Astrocyte of the spinal cord (primary cell): ENCODE data around the gene OR8S1.
"Not testable (repeated sequence)": the region's sequence is repeated elsewhere in the genome, so short reads cannot be mapped to it uniquely, and the experiment has no call there.

ENCODE experiments used
- DNase-seq: peaks from one replicate; pipeline ENCODE4 v3.0.0; 2011; ENCODE audit warnings: low read depth, low spot score
- H3K4me3 ChIP-seq: 2 replicates; pipeline ENCODE4 v1.5.1; 2011; ENCODE audit warnings: low read depth, mild to moderate bottlenecking, low read length, moderate library complexity
- in situ Hi-C: cut with HindIII; loops from 2 replicates; pipeline ENCODE4 v1.10.0; 2017; ENCODE audit warnings: low sequenced_read_pairs
- TF ChIP-seq, protein P1 (sequence below): IDR thresholded peaks from 2 replicates; pipeline ENCODE4 v1.5.1; 2012; ENCODE audit warnings: low read depth, mild to moderate bottlenecking, low read length, inconsistent platforms

Gene OR8S1

DNA sequence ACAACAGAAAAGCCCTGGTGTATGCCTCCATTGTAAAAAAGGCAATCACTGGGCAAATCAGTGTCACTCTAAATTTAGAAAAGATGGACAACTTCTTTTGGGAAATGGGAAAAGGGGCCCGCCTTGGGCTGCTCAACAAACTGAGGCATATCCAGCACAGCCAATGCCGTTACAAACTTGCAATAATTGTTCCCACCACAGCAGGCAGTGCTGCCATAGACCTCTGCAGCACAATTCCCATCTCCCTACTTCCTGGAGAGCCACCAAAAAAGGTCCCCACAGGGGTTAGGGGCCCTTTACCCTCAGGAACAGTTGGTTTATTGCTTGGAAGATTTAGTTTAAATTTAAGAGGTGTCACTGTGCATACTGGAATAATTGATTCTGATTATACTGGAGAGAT is 16.4 kb upstream of the OR8S1 start:
- H3K4me3 ChIP-seq, result no peak overlapping the region
- TF ChIP-seq, protein P1, sequence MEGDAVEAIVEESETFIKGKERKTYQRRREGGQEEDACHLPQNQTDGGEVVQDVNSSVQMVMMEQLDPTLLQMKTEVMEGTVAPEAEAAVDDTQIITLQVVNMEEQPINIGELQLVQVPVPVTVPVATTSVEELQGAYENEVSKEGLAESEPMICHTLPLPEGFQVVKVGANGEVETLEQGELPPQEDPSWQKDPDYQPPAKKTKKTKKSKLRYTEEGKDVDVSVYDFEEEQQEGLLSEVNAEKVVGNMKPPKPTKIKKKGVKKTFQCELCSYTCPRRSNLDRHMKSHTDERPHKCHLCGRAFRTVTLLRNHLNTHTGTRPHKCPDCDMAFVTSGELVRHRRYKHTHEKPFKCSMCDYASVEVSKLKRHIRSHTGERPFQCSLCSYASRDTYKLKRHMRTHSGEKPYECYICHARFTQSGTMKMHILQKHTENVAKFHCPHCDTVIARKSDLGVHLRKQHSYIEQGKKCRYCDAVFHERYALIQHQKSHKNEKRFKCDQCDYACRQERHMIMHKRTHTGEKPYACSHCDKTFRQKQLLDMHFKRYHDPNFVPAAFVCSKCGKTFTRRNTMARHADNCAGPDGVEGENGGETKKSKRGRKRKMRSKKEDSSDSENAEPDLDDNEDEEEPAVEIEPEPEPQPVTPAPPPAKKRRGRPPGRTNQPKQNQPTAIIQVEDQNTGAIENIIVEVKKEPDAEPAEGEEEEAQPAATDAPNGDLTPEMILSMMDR, result no peak
- DNase-seq, result no peak
- in situ Hi-C loops, result no loop called here

DNA sequence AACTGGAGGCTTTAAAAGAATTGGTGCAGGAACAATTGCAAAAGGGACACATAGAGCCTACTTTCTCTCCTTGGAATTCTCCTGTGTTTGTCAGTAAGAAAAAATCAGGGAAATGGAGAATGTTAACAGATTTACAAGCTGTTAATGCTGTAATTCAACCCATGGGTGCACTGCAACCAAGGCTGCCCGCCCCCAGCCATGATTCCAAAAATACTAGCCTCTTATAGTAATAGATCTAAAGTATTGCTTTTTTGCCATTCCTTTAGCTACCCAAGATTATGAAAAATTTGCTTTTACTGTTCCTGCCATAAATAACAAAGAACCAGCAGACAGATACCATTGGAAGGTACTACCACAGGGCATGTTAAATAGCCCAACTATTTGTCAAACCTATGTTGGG is 15.3 kb upstream of the OR8S1 start:
- no peak overlapping the region for H3K4me3 ChIP-seq
- TF ChIP-seq, protein P1, result no peak
- no peak for DNase-seq
- in situ Hi-C loops, result no loop called here

DNA sequence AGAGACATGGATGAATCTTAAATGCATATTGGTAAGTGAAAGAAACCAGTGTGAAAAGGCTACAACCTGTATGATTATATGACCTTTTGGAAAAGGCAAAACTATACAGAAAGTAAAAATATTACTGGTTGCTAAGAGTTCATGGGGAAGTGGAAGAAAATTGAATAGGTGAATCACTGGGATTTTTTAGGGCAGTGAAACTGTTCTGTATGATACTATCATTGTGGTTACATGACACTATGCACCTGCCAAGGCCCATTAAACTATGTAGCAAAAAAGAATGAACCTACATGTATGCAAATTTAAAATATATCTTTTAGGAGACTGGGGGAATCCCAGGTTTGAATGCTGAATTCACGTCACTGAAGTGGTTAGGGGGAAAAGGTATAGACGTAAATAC is 12.6 kb upstream of the OR8S1 start:
- in situ Hi-C loops, result no loop called here
- no peak for DNase-seq
- no peak overlapping the region for H3K4me3 ChIP-seq
- TF ChIP-seq, protein P1, result no peak

DNA sequence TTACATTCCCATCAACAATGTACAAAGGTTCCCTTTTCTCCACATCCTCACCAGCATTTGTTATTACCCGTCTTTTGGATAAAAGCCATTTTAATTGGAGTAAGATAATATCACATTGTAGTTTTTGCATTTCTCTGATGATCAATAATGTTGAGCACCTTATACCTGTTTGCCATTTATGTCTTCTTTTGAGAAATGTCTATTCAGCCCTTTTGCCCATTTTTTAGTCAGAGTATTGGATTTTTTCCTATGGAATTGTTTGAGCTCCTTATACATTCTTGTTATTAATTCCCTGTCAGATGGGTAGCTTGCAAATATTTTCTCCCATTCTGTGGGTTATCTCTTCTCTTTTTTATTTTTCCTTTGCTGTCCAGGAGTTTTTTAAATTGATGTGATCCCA is 10.7 kb upstream of the OR8S1 start:
- in situ Hi-C loops, result no loop called here
- TF ChIP-seq, protein P1, result no peak
- no peak overlapping the region for H3K4me3 ChIP-seq
- no peak for DNase-seq

DNA sequence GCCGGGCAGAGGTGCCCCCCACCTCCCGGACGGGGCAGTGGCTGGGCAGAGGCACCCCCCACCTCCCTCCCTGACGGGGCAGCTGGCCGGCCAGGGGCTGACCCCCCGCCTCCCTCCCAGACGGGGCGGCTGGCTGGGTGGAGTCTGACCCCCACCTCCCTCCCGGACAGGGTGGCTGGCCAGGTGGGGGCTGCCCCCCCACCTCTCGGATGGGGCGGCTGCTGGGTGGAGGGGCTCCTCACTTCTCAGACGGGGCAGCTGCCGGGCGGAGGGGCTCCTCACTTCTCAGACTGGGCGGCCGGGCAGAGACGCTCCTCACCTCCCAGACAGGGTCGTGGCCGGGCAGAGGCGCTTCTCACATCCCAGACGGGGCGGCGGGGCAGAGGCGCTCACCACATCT is 5.1 kb upstream of the OR8S1 start:
- DNase-seq, in situ Hi-C loops, H3K4me3 ChIP-seq: not testable (repeated sequence)

DNA sequence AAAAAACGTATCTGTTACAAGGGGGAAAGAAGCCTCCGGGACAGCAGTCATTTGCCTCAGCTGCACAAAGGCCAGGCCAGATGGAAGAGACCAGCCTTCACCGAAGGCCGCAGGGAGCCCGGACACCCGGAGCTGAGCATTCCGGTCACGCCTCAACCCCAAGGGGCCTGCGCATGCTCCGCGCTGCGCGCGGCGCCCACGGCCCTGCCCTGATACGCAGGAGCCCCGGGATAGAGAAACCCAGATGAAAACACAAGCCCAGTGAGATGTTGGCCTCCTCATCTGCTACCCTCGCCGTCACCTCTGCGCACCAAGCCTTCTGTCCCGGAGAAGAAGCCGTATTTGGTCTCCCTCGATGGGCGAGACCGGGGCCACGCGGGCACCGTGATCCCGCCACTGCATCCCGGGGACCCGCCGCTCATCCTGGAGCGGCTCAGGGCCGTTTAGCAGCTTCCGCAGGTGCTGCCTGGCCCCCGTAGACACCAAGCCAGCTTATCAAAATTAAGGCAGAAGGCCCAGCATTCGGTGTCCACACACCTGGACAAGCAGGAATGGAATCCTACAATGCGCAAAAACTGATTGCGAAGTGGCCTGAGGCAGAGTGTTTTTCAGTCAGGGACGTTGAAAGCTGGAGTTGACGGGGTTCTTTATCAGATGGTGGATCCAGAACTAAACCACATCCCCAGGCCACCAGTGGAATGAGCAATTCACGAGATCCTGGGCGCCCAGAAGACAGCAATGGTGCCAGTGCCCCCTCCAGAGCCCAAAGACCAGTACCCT is 2.6 kb downstream of the OR8S1 start:
- no peak overlapping the region for H3K4me3 ChIP-seq
- in situ Hi-C loops, result no loop called here
- TF ChIP-seq, protein P1, result no peak
- no peak for DNase-seq

DNA sequence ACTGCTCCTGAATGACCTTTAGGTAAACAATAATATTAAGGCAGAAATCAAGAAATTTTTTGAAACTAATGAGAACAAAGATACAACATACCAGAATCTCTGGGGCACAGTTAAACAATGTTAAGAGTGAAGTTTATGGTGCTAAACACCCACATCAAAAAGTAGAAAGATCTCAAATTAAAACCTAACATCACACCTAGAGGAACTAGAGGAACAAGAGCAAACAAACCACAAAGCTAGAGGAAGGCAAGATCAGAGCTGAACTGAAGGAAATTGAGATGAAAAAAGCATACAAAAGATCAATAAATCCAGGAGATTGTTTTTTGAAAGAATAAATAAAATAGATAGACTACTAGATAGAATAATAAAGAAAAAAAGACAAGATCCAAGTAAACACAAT is 7.2 kb downstream of the OR8S1 start:
- H3K4me3 ChIP-seq, result no peak overlapping the region
- DNase-seq, result no peak
- in situ Hi-C loops, result no loop called here
- TF ChIP-seq, protein P1, result no peak
